ENCODE data around the gene BLTP3B.

Gene BLTP3B

GRCh38 chr12:100163416-100164152 is 20.9 kb upstream of the BLTP3B start:
- H3K9ac ChIP-seq (ENCODE audit: low read length in 5 of 5) = peak overlapping the region in 3 of 5 donors; percentile 1 to 52 (median 6)
- H3K27me3 ChIP-seq (ENCODE audit: control insufficient read depth in 5 of 5, insufficient read depth in 4 of 5, low read length in 5 of 5) = no peaks in the 10 kb centered on the region
- no peaks in the 10 kb centered on the region for H3K9me3 ChIP-seq (ENCODE audit: control insufficient read depth in 5 of 5, low read length in 5 of 5)
- H3K4me3 ChIP-seq (ENCODE audit: low read depth in 1 of 5, low read length in 5 of 5) = peak overlapping the region; percentile 32 to 57 (median 46)
- peaks cover 0 to 13% (median 10%) of the 10 kb centered on the region in 5 donors for H3K4me1 ChIP-seq (ENCODE audit: control insufficient read depth in 5 of 5, insufficient read depth in 5 of 5, low read length in 5 of 5)
- H3K36me3 ChIP-seq (ENCODE audit: control insufficient read depth in 5 of 5, insufficient read depth in 5 of 5, low read length in 5 of 5) = no peaks in the 10 kb centered on the region
- no peak overlapping the region for H3K27ac ChIP-seq (ENCODE audit: low read depth, low read length)

- Histone ChIP-seq H3K36me3 (ENCODE audit: control insufficient read depth in 5 of 5, insufficient read depth in 5 of 5, low read length in 5 of 5) (no peaks in the 10 kb centered on the region), H3K27ac (ENCODE audit: low read depth, low read length) (no peak overlapping the region), H3K4me3 (ENCODE audit: low read depth in 1 of 5, low read length in 5 of 5) (no peak overlapping the region), H3K9me3 (ENCODE audit: control insufficient read depth in 5 of 5, low read length in 5 of 5) (no peaks in the 10 kb centered on the region), H3K27me3 (ENCODE audit: control insufficient read depth in 5 of 5, insufficient read depth in 4 of 5, low read length in 5 of 5) (no peaks in the 10 kb centered on the region), H3K4me1 (ENCODE audit: control insufficient read depth in 5 of 5, insufficient read depth in 5 of 5, low read length in 5 of 5) (peaks cover 1 to 13% (median 11%) of the 10 kb centered on the region in 5 donors), H3K9ac (ENCODE audit: low read length in 5 of 5) (no peak overlapping the region)
Measured at GRCh38 chr12:100159391-100160104, 16.9 kb upstream of the BLTP3B start.

GRCh38 chr12:100158535-100158934 is 15.9 kb upstream of the BLTP3B start:
- no peaks in the 10 kb centered on the region for H3K9me3 ChIP-seq (ENCODE audit: control insufficient read depth in 5 of 5, low read length in 5 of 5)
- H3K4me1 ChIP-seq (ENCODE audit: control insufficient read depth in 5 of 5, insufficient read depth in 5 of 5, low read length in 5 of 5) = peaks cover under 1 to 5% (median 4%) of the 10 kb centered on the region in 5 donors
- H3K27me3 ChIP-seq (ENCODE audit: control insufficient read depth in 5 of 5, insufficient read depth in 4 of 5, low read length in 5 of 5) = no peaks in the 10 kb centered on the region
- no peak overlapping the region for H3K9ac ChIP-seq (ENCODE audit: low read length in 5 of 5)
- no peak overlapping the region for H3K4me3 ChIP-seq (ENCODE audit: low read depth in 1 of 5, low read length in 5 of 5)
- no peaks in the 10 kb centered on the region for H3K36me3 ChIP-seq (ENCODE audit: control insufficient read depth in 5 of 5, insufficient read depth in 5 of 5, low read length in 5 of 5)
- H3K27ac ChIP-seq (ENCODE audit: low read depth, low read length) = no peak overlapping the region

GRCh38 chr12:100157427-100157821 is 14.8 kb upstream of the BLTP3B start:
- no peak overlapping the region for H3K4me3 ChIP-seq (ENCODE audit: low read depth in 1 of 5, low read length in 5 of 5)
- H3K9me3 ChIP-seq (ENCODE audit: control insufficient read depth in 5 of 5, low read length in 5 of 5) = no peaks in the 10 kb centered on the region
- peaks cover 0 to 4% (median 3%) of the 10 kb centered on the region in 5 donors for H3K4me1 ChIP-seq (ENCODE audit: control insufficient read depth in 5 of 5, insufficient read depth in 5 of 5, low read length in 5 of 5)
- H3K36me3 ChIP-seq (ENCODE audit: control insufficient read depth in 5 of 5, insufficient read depth in 5 of 5, low read length in 5 of 5) = no peaks in the 10 kb centered on the region
- H3K9ac ChIP-seq (ENCODE audit: low read length in 5 of 5) = no peak overlapping the region
- no peak overlapping the region for H3K27ac ChIP-seq (ENCODE audit: low read depth, low read length)
- no peaks in the 10 kb centered on the region for H3K27me3 ChIP-seq (ENCODE audit: control insufficient read depth in 5 of 5, insufficient read depth in 4 of 5, low read length in 5 of 5)

- Histone ChIP-seq H3K27me3 (ENCODE audit: control insufficient read depth in 5 of 5, insufficient read depth in 4 of 5, low read length in 5 of 5) (no peaks in the 10 kb centered on the region), H3K4me1 (ENCODE audit: control insufficient read depth in 5 of 5, insufficient read depth in 5 of 5, low read length in 5 of 5) (peaks cover 0 to 4% (median 3%) of the 10 kb centered on the region in 5 donors)
Measured at GRCh38 chr12:100156731-100157426, 14.2 kb upstream of the BLTP3B start.

GRCh38 chr12:100154474-100155247 is 12.0 kb upstream of the BLTP3B start:
- peak overlapping the region in 1 of 5 donors; percentile 2 for H3K4me3 ChIP-seq (ENCODE audit: low read depth in 1 of 5, low read length in 5 of 5)
- H3K4me1 ChIP-seq (ENCODE audit: control insufficient read depth in 5 of 5, insufficient read depth in 5 of 5, low read length in 5 of 5) = peaks cover 0 to 4% (median 3%) of the 10 kb centered on the region in 5 donors
- H3K9ac ChIP-seq (ENCODE audit: low read length in 5 of 5) = no peak overlapping the region
- no peaks in the 10 kb centered on the region for H3K27me3 ChIP-seq (ENCODE audit: control insufficient read depth in 5 of 5, insufficient read depth in 4 of 5, low read length in 5 of 5)
- no peaks in the 10 kb centered on the region for H3K36me3 ChIP-seq (ENCODE audit: control insufficient read depth in 5 of 5, insufficient read depth in 5 of 5, low read length in 5 of 5)
- no peaks in the 10 kb centered on the region for H3K9me3 ChIP-seq (ENCODE audit: control insufficient read depth in 5 of 5, low read length in 5 of 5)
- no peak overlapping the region for H3K27ac ChIP-seq (ENCODE audit: low read depth, low read length)

More at GRCh38 chr12:100156731-100157426, 14.2 kb upstream of the BLTP3B start:
- H3K27ac ChIP-seq (ENCODE audit: low read depth, low read length) = no peak overlapping the region
- H3K36me3 ChIP-seq (ENCODE audit: control insufficient read depth in 5 of 5, insufficient read depth in 5 of 5, low read length in 5 of 5) = no peaks in the 10 kb centered on the region
- no peak overlapping the region for H3K9ac ChIP-seq (ENCODE audit: low read length in 5 of 5)
- no peaks in the 10 kb centered on the region for H3K9me3 ChIP-seq (ENCODE audit: control insufficient read depth in 5 of 5, low read length in 5 of 5)
- no peak overlapping the region for H3K4me3 ChIP-seq (ENCODE audit: low read depth in 1 of 5, low read length in 5 of 5)

GRCh38 chr12:100153131-100153530 is 10.5 kb upstream of the BLTP3B start:
- H3K4me1 ChIP-seq (ENCODE audit: control insufficient read depth in 5 of 5, insufficient read depth in 5 of 5, low read length in 5 of 5) = peaks cover 0 to 4% (median 3%) of the 10 kb centered on the region in 5 donors
- H3K27ac ChIP-seq (ENCODE audit: low read depth, low read length) = no peak overlapping the region
- no peaks in the 10 kb centered on the region for H3K36me3 ChIP-seq (ENCODE audit: control insufficient read depth in 5 of 5, insufficient read depth in 5 of 5, low read length in 5 of 5)
- no peak overlapping the region for H3K4me3 ChIP-seq (ENCODE audit: low read depth in 1 of 5, low read length in 5 of 5)
- no peak overlapping the region for H3K9ac ChIP-seq (ENCODE audit: low read length in 5 of 5)
- no peaks in the 10 kb centered on the region for H3K27me3 ChIP-seq (ENCODE audit: control insufficient read depth in 5 of 5, insufficient read depth in 4 of 5, low read length in 5 of 5)
- H3K9me3 ChIP-seq (ENCODE audit: control insufficient read depth in 5 of 5, low read length in 5 of 5) = no peaks in the 10 kb centered on the region

GRCh38 chr12:100151769-100152168 is 9.1 kb upstream of the BLTP3B start:
- H3K4me1 ChIP-seq (ENCODE audit: control insufficient read depth in 5 of 5, insufficient read depth in 5 of 5, low read length in 5 of 5) = peaks cover 0 to 4% (median 3%) of the 10 kb centered on the region in 5 donors
- H3K27me3 ChIP-seq (ENCODE audit: control insufficient read depth in 5 of 5, insufficient read depth in 4 of 5, low read length in 5 of 5) = no peaks in the 10 kb centered on the region
- no peaks in the 10 kb centered on the region for H3K36me3 ChIP-seq (ENCODE audit: control insufficient read depth in 5 of 5, insufficient read depth in 5 of 5, low read length in 5 of 5)
- no peak overlapping the region for H3K4me3 ChIP-seq (ENCODE audit: low read depth in 1 of 5, low read length in 5 of 5)
- H3K9me3 ChIP-seq (ENCODE audit: control insufficient read depth in 5 of 5, low read length in 5 of 5) = no peaks in the 10 kb centered on the region
- H3K9ac ChIP-seq (ENCODE audit: low read length in 5 of 5) = no peak overlapping the region
- H3K27ac ChIP-seq (ENCODE audit: low read depth, low read length) = no peak overlapping the region

GRCh38 chr12:100146252-100146651 is 3.6 kb upstream of the BLTP3B start:
- Histone ChIP-seq H3K4me1 (ENCODE audit: control insufficient read depth in 5 of 5, insufficient read depth in 5 of 5, low read length in 5 of 5) (peaks cover 3 to 11% (median 8%) of the 10 kb centered on the region in 5 donors), H3K9me3 (ENCODE audit: control insufficient read depth in 5 of 5, low read length in 5 of 5) (peaks cover 0 to 3% (median 0%) of the 10 kb centered on the region in 5 donors), H3K27me3 (ENCODE audit: control insufficient read depth in 5 of 5, insufficient read depth in 4 of 5, low read length in 5 of 5) (no peaks in the 10 kb centered on the region), H3K36me3 (ENCODE audit: control insufficient read depth in 5 of 5, insufficient read depth in 5 of 5, low read length in 5 of 5) (no peaks in the 10 kb centered on the region), H3K4me3 (ENCODE audit: low read depth in 1 of 5, low read length in 5 of 5) (no peak overlapping the region), H3K27ac (ENCODE audit: low read depth, low read length) (no peak overlapping the region), H3K9ac (ENCODE audit: low read length in 5 of 5) (no peak overlapping the region)
